Dendritic cell treated with granulocyte-macrophage colony-stimulating factor and Interleukin-4, amounts not matched to agents 40 ng/mL and 50 ng/mL, for 4 days (primary cell): Measurements from ENCODE around the gene KCNIP3.

Experiments
- H3K27ac Mint-ChIP-seq: one replicate; pipeline ENCODE4 v1.8.0; 2022; ENCODE audit warnings: mild to moderate bottlenecking, mixed read lengths
- H3K27me3 Mint-ChIP-seq: one replicate; pipeline ENCODE4 v1.8.0; 2022; ENCODE audit warnings: mild to moderate bottlenecking, mixed read lengths
- H3K36me3 Mint-ChIP-seq: one replicate; pipeline ENCODE4 v1.8.0; 2022; ENCODE audit warnings: low read depth, mixed read lengths
- H3K4me1 Mint-ChIP-seq: one replicate; pipeline ENCODE4 v1.8.0; 2022; ENCODE audit warnings: low read depth, mixed read lengths
- H3K4me3 Mint-ChIP-seq: one replicate; pipeline ENCODE4 v1.8.0; 2022; ENCODE audit warnings: mild to moderate bottlenecking, moderate library complexity, mixed read lengths
- H3K9me3 Mint-ChIP-seq: one replicate; pipeline ENCODE4 v1.8.0; 2022; ENCODE audit warnings: mixed read lengths
- intact Hi-C: fragments of 100-400 bp; cut with micrococcal nuclease; formaldehyde crosslinking; loops from one replicate; pipeline ENCODE4 v1.15.0; 2022

KCNIP3 gene

GRCh38 chr2:95308426-95308990 is 11.4 kb downstream of the KCNIP3 start:
- no peaks in the 10 kb centered on the region for H3K36me3 Mint-ChIP-seq
- H3K4me1 Mint-ChIP-seq: no peaks in the 10 kb centered on the region
- intact Hi-C loops: no loop called here
- H3K27ac Mint-ChIP-seq: no peak overlapping the region
- H3K4me3 Mint-ChIP-seq: no peak overlapping the region
- H3K27me3 Mint-ChIP-seq: no peaks in the 10 kb centered on the region
- H3K9me3 Mint-ChIP-seq: no peaks in the 10 kb centered on the region

- Mint-ChIP-seq H3K4me3 (no peak overlapping the region), H3K27me3 (no peaks in the 10 kb centered on the region), H3K9me3 (no peaks in the 10 kb centered on the region), H3K27ac (no peak overlapping the region), H3K4me1 (no peaks in the 10 kb centered on the region), H3K36me3 (no peaks in the 10 kb centered on the region)
- intact Hi-C loops: no loop called here
These were observed 12.5 kb downstream of the KCNIP3 start for GRCh38 chr2:95309599-95309998.

GRCh38 chr2:95310216-95310615 is 13.1 kb downstream of the KCNIP3 start:
- Mint-ChIP-seq H3K36me3 (no peaks in the 10 kb centered on the region), H3K4me3 (no peak overlapping the region), H3K4me1 (no peaks in the 10 kb centered on the region), H3K27me3 (no peaks in the 10 kb centered on the region), H3K9me3 (no peaks in the 10 kb centered on the region), H3K27ac (no peak overlapping the region)
- intact Hi-C loops: no loop called here

GRCh38 chr2:95310651-95311050 is 13.5 kb downstream of the KCNIP3 start:
- Mint-ChIP-seq H3K4me1 (no peaks in the 10 kb centered on the region), H3K27ac (no peak overlapping the region), H3K27me3 (no peaks in the 10 kb centered on the region), H3K4me3 (no peak overlapping the region), H3K36me3 (no peaks in the 10 kb centered on the region), H3K9me3 (no peaks in the 10 kb centered on the region)
- intact Hi-C loops: no loop called here

- peaks cover 9% of the 10 kb centered on the region for H3K4me1 Mint-ChIP-seq
- no peaks in the 10 kb centered on the region for H3K36me3 Mint-ChIP-seq
- H3K9me3 Mint-ChIP-seq: no peaks in the 10 kb centered on the region
- intact Hi-C loops: no loop called here
- H3K27ac Mint-ChIP-seq: no peak overlapping the region
- H3K4me3 Mint-ChIP-seq: no peak overlapping the region
- no peaks in the 10 kb centered on the region for H3K27me3 Mint-ChIP-seq
These were observed 14.8 kb downstream of the KCNIP3 start for GRCh38 chr2:95311815-95312542.

GRCh38 chr2:95312543-95313201 is 15.5 kb downstream of the KCNIP3 start:
- Mint-ChIP-seq H3K9me3 (no peaks in the 10 kb centered on the region), H3K27ac (no peak overlapping the region), H3K27me3 (no peaks in the 10 kb centered on the region), H3K36me3 (no peaks in the 10 kb centered on the region), H3K4me1 (peaks cover 9% of the 10 kb centered on the region), H3K4me3 (no peak overlapping the region)
- intact Hi-C loops: no loop called here

- Mint-ChIP-seq H3K27ac (no peak overlapping the region), H3K36me3 (no peaks in the 10 kb centered on the region), H3K4me1 (peaks cover 9% of the 10 kb centered on the region), H3K27me3 (no peaks in the 10 kb centered on the region), H3K9me3 (no peaks in the 10 kb centered on the region), H3K4me3 (no peak overlapping the region)
- intact Hi-C loops: no loop called here
These were observed 16.4 kb downstream of the KCNIP3 start for GRCh38 chr2:95313296-95314131.

- H3K4me1 Mint-ChIP-seq: peaks cover 9% of the 10 kb centered on the region
- no peaks in the 10 kb centered on the region for H3K36me3 Mint-ChIP-seq
- no peaks in the 10 kb centered on the region for H3K27me3 Mint-ChIP-seq
- intact Hi-C loops: no loop called here
- H3K27ac Mint-ChIP-seq: no peak overlapping the region
- no peak overlapping the region for H3K4me3 Mint-ChIP-seq
- no peaks in the 10 kb centered on the region for H3K9me3 Mint-ChIP-seq
These were observed 17.4 kb downstream of the KCNIP3 start for GRCh38 chr2:95314598-95314963.

GRCh38 chr2:95314964-95315611 is 17.9 kb downstream of the KCNIP3 start:
- Mint-ChIP-seq H3K36me3 (no peaks in the 10 kb centered on the region), H3K27me3 (no peaks in the 10 kb centered on the region), H3K4me3 (no peak overlapping the region), H3K27ac (no peak overlapping the region), H3K4me1 (peaks cover 9% of the 10 kb centered on the region), H3K9me3 (no peaks in the 10 kb centered on the region)
- intact Hi-C loops: loop anchor here (1.0 kb wide), 1 partner anchor 84 kb away; no protein-coding TSS in a partner anchor

GRCh38 chr2:95315801-95316411 is 18.8 kb downstream of the KCNIP3 start:
- Mint-ChIP-seq H3K27ac (no peak overlapping the region), H3K4me1 (peaks cover 9% of the 10 kb centered on the region), H3K27me3 (no peaks in the 10 kb centered on the region), H3K9me3 (no peaks in the 10 kb centered on the region), H3K4me3 (no peak overlapping the region), H3K36me3 (no peaks in the 10 kb centered on the region)
- intact Hi-C loops: loop anchor here (1.0 kb wide), 1 partner anchor 85 kb away; no protein-coding TSS in a partner anchor

- Mint-ChIP-seq H3K27me3 (no peaks in the 10 kb centered on the region), H3K4me1 (peaks cover 9% of the 10 kb centered on the region), H3K4me3 (no peak overlapping the region), H3K27ac (no peak overlapping the region), H3K9me3 (no peaks in the 10 kb centered on the region), H3K36me3 (no peaks in the 10 kb centered on the region)
- intact Hi-C loops: no loop called here
These were observed 19.4 kb downstream of the KCNIP3 start for GRCh38 chr2:95316466-95317122.

GRCh38 chr2:95317123-95317500 is 20.0 kb downstream of the KCNIP3 start:
- intact Hi-C loops: no loop called here

More at GRCh38 chr2:95317123-95317500, 20.0 kb downstream of the KCNIP3 start:
- Mint-ChIP-seq H3K36me3 (no peaks in the 10 kb centered on the region), H3K9me3 (no peaks in the 10 kb centered on the region), H3K4me1 (peaks cover 9% of the 10 kb centered on the region), H3K4me3 (no peak overlapping the region), H3K27ac (no peak overlapping the region), H3K27me3 (no peaks in the 10 kb centered on the region)
